Mesenchymal stem cell (in vitro differentiated cells and primary cell): ENCODE data around the gene KLHL6.
"Not testable (repeated sequence)": the region's sequence is repeated elsewhere in the genome, so short reads cannot be mapped to it uniquely, and the experiment has no call there.

Source experiments
- DNase-seq: peaks from one replicate; pipeline ENCODE4 v3.0.0-alpha.2; 2013
- H2AFZ ChIP-seq: one replicate; pipeline ENCODE4 v1.6.1; 2013; ENCODE audit warnings: low read depth, mild to moderate bottlenecking, control low read depth, inconsistent platforms, low read length, moderate library complexity
- H2AK5ac ChIP-seq: 2 replicates; pipeline ENCODE4 v1.6.1; 2013; ENCODE audit warnings: low read length, moderate library complexity, mild to moderate bottlenecking, inconsistent platforms; ENCODE audit not compliant: severe bottlenecking
- H2BK120ac ChIP-seq: one replicate; pipeline ENCODE4 v1.6.1; 2013; ENCODE audit warnings: low read depth, mild to moderate bottlenecking, inconsistent platforms, low read length, moderate library complexity
- H2BK12ac ChIP-seq, 2 experiments: one replicate each; pipeline ENCODE4 v1.6.1; 2013; ENCODE audit warnings: inconsistent platforms in 2 of 2, low read length in 2 of 2, mild to moderate bottlenecking in 2 of 2, moderate library complexity in 2 of 2, control low read depth in 1 of 2
- H2BK15ac ChIP-seq: one replicate; pipeline ENCODE4 v1.6.1; 2013; ENCODE audit warnings: mild to moderate bottlenecking, low read depth, inconsistent platforms; ENCODE audit not compliant: poor library complexity, severe bottlenecking
- H2BK5ac ChIP-seq: 2 replicates; pipeline ENCODE4 v1.6.1; 2013; ENCODE audit warnings: low read depth, mild to moderate bottlenecking, low read length, control low read depth, inconsistent platforms; ENCODE audit not compliant: poor library complexity, severe bottlenecking
- H3K14ac ChIP-seq, 2 experiments: one replicate each; pipeline ENCODE4 v1.6.1; 2013; ENCODE audit warnings: inconsistent platforms in 2 of 2, low read length in 2 of 2, control low read depth in 1 of 2, mild to moderate bottlenecking in 1 of 2, moderate library complexity in 1 of 2
- H3K18ac ChIP-seq, 2 experiments: one replicate each; pipeline ENCODE4 v1.6.1; 2013; ENCODE audit warnings: inconsistent platforms in 2 of 2, low read length in 2 of 2, control low read depth in 1 of 2, low read depth in 1 of 2, mild to moderate bottlenecking in 1 of 2
- H3K23ac ChIP-seq, 2 experiments: one replicate each; pipeline ENCODE4 v1.6.1; 2013; ENCODE audit warnings: inconsistent platforms in 2 of 2, low read length in 2 of 2, mild to moderate bottlenecking in 2 of 2, moderate library complexity in 2 of 2, control low read depth in 1 of 2
- H3K27ac ChIP-seq: 2 replicates; pipeline ENCODE4 v1.5.1; 2013; ENCODE audit warnings: mild to moderate bottlenecking, moderate library complexity, low read length, control low read depth, inconsistent platforms; ENCODE audit not compliant: poor library complexity, severe bottlenecking
- H3K27me3 ChIP-seq, 2 experiments: 2 replicates each; pipeline versions ENCODE4 v1.6.1 to v1.7.0; 2013; ENCODE audit warnings: low read length in 2 of 2, mild to moderate bottlenecking in 2 of 2, moderate library complexity in 2 of 2, control low read depth in 1 of 2, inconsistent platforms in 1 of 2; ENCODE audit not compliant: control insufficient read depth in 1 of 2, insufficient read depth in 1 of 2
- H3K36me3 ChIP-seq, 2 experiments: 2 replicates each; pipeline versions ENCODE4 v1.6.1 to v1.7.0; 2013; ENCODE audit warnings: low read length in 2 of 2, control low read depth in 1 of 2, inconsistent platforms in 1 of 2, low read depth in 1 of 2, mild to moderate bottlenecking in 1 of 2; ENCODE audit not compliant: insufficient read depth in 2 of 2, control insufficient read depth in 1 of 2
- H3K4ac ChIP-seq, 2 experiments: one replicate each; pipeline ENCODE4 v1.6.1; 2013; ENCODE audit warnings: inconsistent platforms in 2 of 2, low read length in 2 of 2, mild to moderate bottlenecking in 2 of 2, moderate library complexity in 2 of 2, control low read depth in 1 of 2, low read depth in 1 of 2
- H3K4me1 ChIP-seq: 2 replicates; pipeline ENCODE4 v1.6.1; 2013; ENCODE audit warnings: low read depth, low read length, control low read depth; ENCODE audit not compliant: control insufficient read depth, insufficient read depth
- H3K4me2 ChIP-seq: 2 replicates; pipeline ENCODE4 v1.6.1; 2013; ENCODE audit warnings: low read length, mild to moderate bottlenecking, inconsistent platforms; ENCODE audit not compliant: poor library complexity, severe bottlenecking
- H3K4me3 ChIP-seq, 2 experiments: 2 replicates each; pipeline versions ENCODE4 v1.5.1 to v1.7.0; 2013; ENCODE audit warnings: low read length in 2 of 2, mild to moderate bottlenecking in 2 of 2, control low read depth in 1 of 2, low read depth in 1 of 2; ENCODE audit not compliant: insufficient read depth in 1 of 2
- H3K79me1 ChIP-seq: replicated peaks from 2 replicates; pipeline ENCODE4 v1.6.1; 2013; ENCODE audit warnings: mild to moderate bottlenecking, control low read depth, low read length, inconsistent platforms; ENCODE audit not compliant: poor library complexity, severe bottlenecking
- H3K9ac ChIP-seq: 2 replicates; pipeline ENCODE4 v1.7.0; 2013; ENCODE audit warnings: mild to moderate bottlenecking, low read length, moderate library complexity
- H3K9me3 ChIP-seq: 2 replicates; pipeline ENCODE4 v1.7.0; 2013; ENCODE audit warnings: mild to moderate bottlenecking, low read length; ENCODE audit not compliant: control insufficient read depth
- H4K8ac ChIP-seq: one replicate; pipeline ENCODE4 v1.6.1; 2013; ENCODE audit warnings: inconsistent platforms, mild to moderate bottlenecking, low read length, moderate library complexity
- H4K91ac ChIP-seq: one replicate; pipeline ENCODE4 v1.6.1; 2013; ENCODE audit warnings: mild to moderate bottlenecking, low read length, inconsistent platforms
- WGBS: methylation state at CpG from one replicate; pipeline ENCODE4 v1.1.7; 2013; ENCODE audit warnings: mixed read lengths; 5-methylcytosine and 5-hydroxymethylcytosine counted together

The KLHL6 gene

DNA sequence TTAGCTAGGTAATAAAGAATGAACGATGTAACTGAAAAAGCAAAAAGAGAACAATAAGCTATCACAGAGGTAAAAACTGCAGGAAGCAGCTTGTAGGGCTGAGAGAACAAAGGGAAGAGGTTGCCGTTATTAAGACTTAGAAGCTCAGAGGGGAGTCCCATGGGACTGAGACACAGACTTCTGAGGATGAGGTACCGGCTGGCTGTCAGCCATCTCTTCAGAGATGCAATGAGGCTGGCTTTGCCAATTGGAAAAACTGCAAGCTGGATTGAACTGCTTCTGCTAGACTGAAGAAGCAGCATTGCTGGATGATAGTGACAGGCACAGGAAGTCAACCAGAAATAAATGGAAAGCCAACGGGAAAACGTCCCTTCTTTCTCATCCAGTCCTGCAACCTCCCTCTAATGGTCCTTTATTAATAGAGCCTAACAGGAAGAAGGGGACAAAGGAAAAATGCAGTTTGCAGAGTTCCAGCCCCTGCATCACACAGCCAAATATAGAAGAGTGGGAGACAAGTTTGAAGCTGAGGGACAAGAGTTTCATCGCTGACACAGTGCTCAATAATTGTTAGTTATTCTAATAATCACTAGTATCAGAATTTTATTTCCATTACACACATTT lies 21.1 kb upstream of the KLHL6 start:
- H2BK12ac ChIP-seq = no peak overlapping the region
- peaks cover 18 to 41% of the 10 kb centered on the region in 2 experiments for H3K27me3 ChIP-seq
- H3K79me1 ChIP-seq = no peaks in the 10 kb centered on the region
- 34% methylated on average over 3 of the region's 6 CpGs for WGBS
- no peak overlapping the region for H2BK120ac ChIP-seq
- no peaks in the 10 kb centered on the region for H3K9me3 ChIP-seq
- no peak overlapping the region for H4K8ac ChIP-seq
- H3K9ac ChIP-seq = no peak overlapping the region
- no peaks in the 10 kb centered on the region for H3K4me1 ChIP-seq
- H4K91ac ChIP-seq = no peak overlapping the region
- H2AK5ac ChIP-seq = no peak overlapping the region
- no peak overlapping the region for H3K4me3 ChIP-seq
- H2BK15ac ChIP-seq = no peak overlapping the region
- H2AFZ ChIP-seq = no peak overlapping the region
- no peak overlapping the region for H3K27ac ChIP-seq
- H3K18ac ChIP-seq = no peak overlapping the region
- H2BK5ac ChIP-seq = no peak overlapping the region
- no peak overlapping the region for H3K4ac ChIP-seq
- DNase-seq = peak; percentile 10
- H3K36me3 ChIP-seq = no peaks in the 10 kb centered on the region
- no peak overlapping the region for H3K14ac ChIP-seq
- H3K4me2 ChIP-seq = no peak overlapping the region
- no peak overlapping the region for H3K23ac ChIP-seq

DNA sequence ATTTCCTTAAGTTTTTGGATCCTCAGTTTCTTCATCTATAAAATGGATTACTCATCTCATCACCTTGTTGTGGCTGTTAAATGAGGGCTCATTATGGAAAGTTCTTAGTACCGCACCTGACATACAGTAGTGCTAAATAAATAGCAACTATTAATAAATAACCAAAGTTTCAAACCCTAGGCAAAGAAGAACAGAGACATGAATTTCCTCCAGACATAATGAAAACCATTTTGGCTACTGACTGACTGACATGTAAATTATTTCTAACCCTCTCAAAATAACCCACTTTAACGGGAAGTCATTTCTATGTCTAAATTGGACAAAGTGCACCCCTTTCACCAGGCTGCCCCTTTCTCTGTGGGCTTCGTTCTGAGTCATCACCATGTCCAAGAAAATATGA lies 17.4 kb upstream of the KLHL6 start:
- Histone ChIP-seq H3K14ac (no peak overlapping the region), H4K8ac (no peak overlapping the region), H3K4me1 (no peaks in the 10 kb centered on the region), H2BK120ac (no peak overlapping the region), H2BK12ac (no peak overlapping the region), H3K18ac (no peak overlapping the region), H2AFZ (no peak overlapping the region), H2AK5ac (no peak overlapping the region), H3K79me1 (no peaks in the 10 kb centered on the region), H3K23ac (no peak overlapping the region), H3K4ac (no peak overlapping the region), H3K4me3 (no peak overlapping the region), H3K9ac (no peak overlapping the region), H2BK15ac (no peak overlapping the region), H3K27ac (no peak overlapping the region), H3K4me2 (no peak overlapping the region), H3K27me3 (peaks cover 10 to 21% of the 10 kb centered on the region in 2 experiments), H3K9me3 (no peaks in the 10 kb centered on the region), H2BK5ac (no peak overlapping the region), H3K36me3 (no peaks in the 10 kb centered on the region), H4K91ac (no peak overlapping the region)
- no peak for DNase-seq
- 88% methylated on average over 3 of the region's 3 CpGs for WGBS

DNA sequence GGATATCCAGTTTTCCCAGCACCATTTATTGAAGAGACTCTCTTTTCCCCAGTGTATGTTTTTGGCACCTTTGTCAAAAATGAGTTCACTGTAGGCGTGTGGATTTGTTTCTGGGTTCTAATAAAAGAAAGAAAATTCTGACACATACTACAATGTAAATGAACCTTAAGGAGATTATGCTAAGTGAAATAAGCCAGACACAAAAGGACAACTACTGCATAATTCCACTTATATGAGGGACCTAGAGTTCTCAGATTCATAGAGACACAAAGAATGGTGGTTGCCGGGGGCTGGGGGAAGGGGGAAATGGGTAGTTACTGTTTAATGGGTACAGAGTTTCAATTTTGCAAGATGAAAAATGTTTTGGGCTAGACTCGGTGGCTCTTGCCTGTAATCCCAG lies 14.7 kb upstream of the KLHL6 start:
- not testable (repeated sequence) for H2BK120ac ChIP-seq, H2BK12ac ChIP-seq, H3K9me3 ChIP-seq, H2AK5ac ChIP-seq, H3K14ac ChIP-seq, H2AFZ ChIP-seq, H3K4me3 ChIP-seq, H3K23ac ChIP-seq, H3K4ac ChIP-seq, H3K4me2 ChIP-seq, H4K91ac ChIP-seq, DNase-seq, H4K8ac ChIP-seq, H3K27me3 ChIP-seq, H3K27ac ChIP-seq, H3K79me1 ChIP-seq, H3K9ac ChIP-seq, H2BK5ac ChIP-seq, H2BK15ac ChIP-seq, H3K4me1 ChIP-seq, H3K36me3 ChIP-seq, H3K18ac ChIP-seq
- 96% methylated on average over 2 of the region's 3 CpGs for WGBS

DNA sequence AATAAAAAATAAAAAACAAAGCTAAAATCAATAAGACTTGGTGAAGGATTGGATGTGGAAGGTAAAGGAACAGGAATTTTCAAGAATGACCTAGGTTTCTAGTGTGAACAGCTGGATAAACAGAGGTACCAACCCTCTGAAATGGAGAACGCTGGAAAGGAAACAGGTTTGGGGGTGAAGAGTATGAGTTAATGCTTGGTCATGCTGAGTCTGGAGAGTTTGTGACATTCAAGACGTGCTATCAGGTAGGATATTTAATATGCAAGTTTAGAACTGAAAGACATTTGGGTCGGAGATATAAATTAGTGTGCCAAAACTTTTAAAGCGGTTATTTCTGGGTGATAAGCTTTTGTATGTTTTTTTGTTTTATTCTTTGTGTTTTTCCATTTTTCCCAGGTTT lies 11.4 kb upstream of the KLHL6 start:
- Histone ChIP-seq H3K36me3 (no peaks in the 10 kb centered on the region), H3K9me3 (no peaks in the 10 kb centered on the region), H4K8ac (no peak overlapping the region), H2AK5ac (no peak overlapping the region), H3K4me3 (no peak overlapping the region), H3K23ac (no peak overlapping the region), H3K27me3 (peaks cover 0 to 9% of the 10 kb centered on the region in 2 experiments), H3K4ac (no peak overlapping the region), H2BK15ac (no peak overlapping the region), H2BK12ac (no peak overlapping the region), H2BK120ac (no peak overlapping the region), H3K4me1 (no peaks in the 10 kb centered on the region), H3K14ac (no peak overlapping the region), H3K9ac (no peak overlapping the region), H4K91ac (no peak overlapping the region), H2AFZ (no peak overlapping the region), H3K79me1 (no peaks in the 10 kb centered on the region), H3K18ac (no peak overlapping the region), H3K4me2 (no peak overlapping the region), H2BK5ac (no peak overlapping the region), H3K27ac (no peak overlapping the region)
- WGBS = 82% methylated on average over 4 of the region's 4 CpGs
- no peak for DNase-seq
